ENCODE results near the gene FGFR2. TPM values are rescaled to one million over a fixed set of nuclear protein-coding genes. Genes with fewer than 3 reads are reported as not detected.
A peak's percentile ranks its signal among the peaks of the same experiment; 100 is the strongest.
"Not testable (repeated sequence)": the region's sequence is repeated elsewhere in the genome, so short reads cannot be mapped to it uniquely, and the experiment has no call there.

The FGFR2 gene
- total RNA-seq, 1 donor from 2014 or later: 34.2 TPM

GRCh38 chr10:121558238-121558637 is 40.0 kb downstream of the FGFR2 start:
- FAIRE-seq (no peak), DNase-seq (ENCODE audit: low spot score in 2 of 2) (no peak)

- DNase-seq (ENCODE audit: low spot score in 2 of 2) (no peak), FAIRE-seq (no peak)
Observed at GRCh38 chr10:121556918-121557573, 41.2 kb downstream of the FGFR2 start.

GRCh38 chr10:121556455-121556854 is 41.8 kb downstream of the FGFR2 start:
- DNase-seq (ENCODE audit: low spot score in 2 of 2) (no peak), FAIRE-seq (no peak)

- not testable (repeated sequence) for DNase-seq (ENCODE audit: low spot score in 2 of 2); FAIRE-seq
Observed at GRCh38 chr10:121554916-121555315, 43.3 kb downstream of the FGFR2 start.

GRCh38 chr10:121553511-121554264 is 44.6 kb downstream of the FGFR2 start:
- DNase-seq (ENCODE audit: low spot score in 2 of 2) (no peak), FAIRE-seq (no peak)

- FAIRE-seq: no peak
Observed at GRCh38 chr10:121552746-121553145, 45.5 kb downstream of the FGFR2 start.

GRCh38 chr10:121551210-121551885 is 46.9 kb downstream of the FGFR2 start:
- no peak for DNase-seq (ENCODE audit: low spot score in 2 of 2)
- no peak for FAIRE-seq

More at GRCh38 chr10:121552746-121553145, 45.5 kb downstream of the FGFR2 start:
- no peak for DNase-seq (ENCODE audit: low spot score in 2 of 2)

- FAIRE-seq (no peak), DNase-seq (ENCODE audit: low spot score in 2 of 2) (no peak)
Observed at GRCh38 chr10:121544301-121544869, 53.9 kb downstream of the FGFR2 start.

- FAIRE-seq (no peak), DNase-seq (ENCODE audit: low spot score in 2 of 2) (no peak)
Observed at GRCh38 chr10:121543545-121543944, 54.7 kb downstream of the FGFR2 start.

GRCh38 chr10:121541450-121542120 is 56.7 kb downstream of the FGFR2 start:
- DNase-seq (ENCODE audit: low spot score in 2 of 2) (no peak), FAIRE-seq (no peak)

- DNase-seq (ENCODE audit: low spot score in 2 of 2) (no peak), FAIRE-seq (no peak)
Observed at GRCh38 chr10:121540732-121541395, 57.4 kb downstream of the FGFR2 start.

GRCh38 chr10:121539786-121540185 is 58.5 kb downstream of the FGFR2 start:
- no peak for FAIRE-seq
- DNase-seq (ENCODE audit: low spot score in 2 of 2): no peak

GRCh38 chr10:121536310-121536913 is 61.8 kb downstream of the FGFR2 start:
- DNase-seq (ENCODE audit: low spot score in 2 of 2) (peak in 1 of 2 donors; percentile 12), FAIRE-seq (peak; percentile 77)

- FAIRE-seq: no peak
- DNase-seq (ENCODE audit: low spot score in 2 of 2): no peak
Observed at GRCh38 chr10:121535381-121535780, 62.9 kb downstream of the FGFR2 start.

GRCh38 chr10:121532292-121532864 is 65.9 kb downstream of the FGFR2 start:
- DNase-seq (ENCODE audit: low spot score in 2 of 2) (no peak), FAIRE-seq (no peak)

GRCh38 chr10:121531830-121532178 is 66.4 kb downstream of the FGFR2 start:
- DNase-seq (ENCODE audit: low spot score in 2 of 2) (no peak), FAIRE-seq (no peak)

GRCh38 chr10:121531076-121531829 is 67.0 kb downstream of the FGFR2 start:
- FAIRE-seq: no peak

GRCh38 chr10:121530481-121531075 is 67.7 kb downstream of the FGFR2 start:
- FAIRE-seq (no peak), DNase-seq (ENCODE audit: low spot score in 2 of 2) (no peak)

More at GRCh38 chr10:121531076-121531829, 67.0 kb downstream of the FGFR2 start:
- DNase-seq (ENCODE audit: low spot score in 2 of 2): no peak
